HPDE6-E6E7 (cell line): ENCODE measurements around the gene WNT3A.

Source experiments
- DNase-seq: peaks from one replicate; pipeline ENCODE4 v3.0.0; 2011; ENCODE audit warnings: missing footprints; ENCODE audit errors: extremely low spot score

The WNT3A gene

GRCh38 chr1:228048659-228049298 is 42.0 kb downstream of the WNT3A start:
- no peak for DNase-seq

- no peak for DNase-seq
Observed at GRCh38 chr1:228050571-228051231, 43.9 kb downstream of the WNT3A start.

- no peak for DNase-seq
Observed at GRCh38 chr1:228058172-228058948, 51.6 kb downstream of the WNT3A start.

- DNase-seq = no peak
Observed at GRCh38 chr1:228058949-228059633, 52.3 kb downstream of the WNT3A start.

- no peak for DNase-seq
Observed at GRCh38 chr1:228059634-228060457, 53.0 kb downstream of the WNT3A start.

- no peak for DNase-seq
Observed at GRCh38 chr1:228060458-228061190, 53.8 kb downstream of the WNT3A start.

GRCh38 chr1:228061411-228062084 is 54.8 kb downstream of the WNT3A start:
- DNase-seq = no peak

GRCh38 chr1:228062085-228062791 is 55.4 kb downstream of the WNT3A start:
- DNase-seq = no peak

- no peak for DNase-seq
Observed at GRCh38 chr1:228062812-228063211, 56.0 kb downstream of the WNT3A start.

- no peak for DNase-seq
Observed at GRCh38 chr1:228063251-228064191, 56.7 kb downstream of the WNT3A start.

GRCh38 chr1:228064296-228064695 is 57.5 kb downstream of the WNT3A start:
- no peak for DNase-seq

GRCh38 chr1:228064741-228065542 is 58.1 kb downstream of the WNT3A start:
- no peak for DNase-seq

- no peak for DNase-seq
Observed at GRCh38 chr1:228065543-228066347, 58.9 kb downstream of the WNT3A start.

- DNase-seq = no peak
Observed at GRCh38 chr1:228066416-228066815, 59.6 kb downstream of the WNT3A start.

GRCh38 chr1:228066891-228067654 is 60.3 kb downstream of the WNT3A start:
- DNase-seq = no peak

- DNase-seq = no peak
Observed at GRCh38 chr1:228068359-228068758, 61.6 kb downstream of the WNT3A start.
